Embryonic facial prominence (tissue), 1 donor: ENCODE data around the gene RSAD2.

ENCODE experiments used
- DNase-seq: peaks from one replicate; pipeline ENCODE4 v3.0.0-alpha.2; 2016; ENCODE audit errors: extremely low spot score

RSAD2 gene

DNA sequence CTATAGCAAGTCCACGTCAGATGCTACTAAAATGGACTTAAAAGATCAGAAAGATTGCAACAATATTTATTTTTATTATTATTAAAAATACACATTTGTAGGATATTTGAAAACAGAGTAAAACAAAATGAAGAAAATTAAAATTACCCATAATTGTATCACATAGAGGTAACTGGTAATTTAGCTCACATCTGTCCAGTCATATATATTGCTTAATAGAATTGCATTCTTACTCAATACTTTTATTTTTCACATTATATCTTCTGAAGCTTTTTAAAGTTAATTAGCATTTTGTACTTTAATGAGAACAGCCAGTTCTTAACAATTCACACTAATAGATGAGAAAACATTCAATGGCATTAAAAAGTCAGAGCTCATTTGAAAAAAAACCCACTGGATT lies 28.1 kb downstream of the RSAD2 start:
- no peak for DNase-seq

DNA sequence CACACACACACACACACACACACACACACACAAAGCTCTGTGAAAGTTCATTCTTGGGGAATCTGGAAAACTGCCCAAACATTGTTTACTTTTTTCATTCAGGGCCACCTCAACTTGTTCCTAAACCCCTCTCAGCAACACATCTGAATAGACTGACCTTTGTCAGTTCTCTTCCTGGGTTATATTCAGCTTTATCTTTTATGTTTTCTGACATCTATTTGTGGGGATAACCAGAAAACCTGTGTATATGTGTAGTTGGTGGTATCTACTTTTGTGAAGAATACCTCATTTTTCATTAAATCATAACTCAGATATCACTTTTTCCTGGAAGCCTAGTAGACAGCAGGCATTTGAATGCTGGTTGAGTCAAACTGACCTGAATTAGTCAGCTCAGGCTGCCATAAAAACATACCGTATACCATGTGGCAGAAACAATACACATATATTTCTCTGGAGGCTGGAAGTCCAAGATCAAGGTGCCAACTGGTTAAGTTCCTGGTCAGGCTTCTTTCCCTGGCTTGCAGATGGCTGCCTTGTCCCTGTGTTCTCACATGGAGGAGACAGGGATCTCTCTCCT lies 28.7 kb downstream of the RSAD2 start:
- DNase-seq: no peak

DNA sequence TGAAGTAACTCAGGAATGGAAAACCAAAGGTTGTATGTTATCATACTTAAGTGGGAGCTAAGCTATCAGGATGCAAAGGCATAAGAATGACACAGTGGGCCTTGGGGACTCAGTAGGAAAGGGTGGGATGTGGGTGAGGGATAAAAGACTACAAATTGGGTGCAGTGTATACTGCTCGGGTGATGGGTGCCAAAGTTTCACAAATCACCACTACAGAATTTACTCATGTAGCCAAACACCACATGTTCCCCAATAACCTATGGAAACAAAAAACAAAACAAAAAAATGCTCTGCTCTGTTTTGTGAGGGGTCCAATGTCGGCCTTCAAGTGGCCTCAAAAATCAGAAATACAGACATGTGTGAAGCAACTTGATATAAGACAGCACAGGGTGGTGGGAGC lies 30.7 kb downstream of the RSAD2 start:
- DNase-seq: no peak

DNA sequence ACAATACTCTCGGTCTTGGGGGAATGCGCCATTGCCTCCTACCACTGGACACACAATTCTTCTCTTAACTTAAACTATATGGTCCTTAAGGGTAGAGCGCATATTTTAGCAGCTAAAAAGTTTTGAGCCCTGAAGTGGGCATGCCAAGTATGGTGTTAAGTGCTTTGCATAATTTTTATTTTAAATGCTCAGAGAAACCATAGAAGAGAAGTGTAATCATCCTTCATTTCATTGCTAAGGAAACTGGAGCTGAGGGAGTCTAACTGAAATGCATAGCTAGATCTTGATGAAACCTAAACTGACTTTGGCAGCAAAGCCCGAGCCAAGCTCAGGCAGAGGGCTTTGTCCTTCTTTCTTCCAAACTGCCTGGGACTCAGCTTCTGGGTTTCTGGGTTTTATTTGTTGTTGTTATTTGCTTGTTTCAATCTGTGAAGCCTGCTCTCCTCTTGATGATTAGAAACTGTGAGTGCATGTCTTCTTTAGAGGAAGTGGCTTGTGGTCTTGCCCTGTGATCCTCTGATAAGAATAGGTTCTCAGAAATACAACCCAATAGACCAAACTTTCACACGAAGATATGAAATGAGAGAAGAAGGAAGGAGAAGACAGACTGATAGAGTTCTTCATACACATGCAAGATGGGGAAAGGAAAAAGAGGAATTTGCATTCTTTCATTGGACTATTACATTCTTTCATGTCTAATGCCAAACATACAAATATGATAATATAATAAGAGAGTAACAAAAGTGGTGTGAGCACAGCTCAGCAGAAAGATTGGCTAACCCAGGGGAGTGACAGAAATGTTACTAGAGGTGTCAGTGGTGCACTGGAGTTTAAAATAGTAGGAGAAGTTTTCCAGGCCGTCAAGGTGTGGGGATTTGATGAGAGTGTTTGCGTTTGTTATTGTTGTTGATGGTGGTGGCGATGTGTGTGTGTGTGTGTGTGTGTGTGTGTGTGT lies 32.1 kb downstream of the RSAD2 start:
- no peak for DNase-seq

DNA sequence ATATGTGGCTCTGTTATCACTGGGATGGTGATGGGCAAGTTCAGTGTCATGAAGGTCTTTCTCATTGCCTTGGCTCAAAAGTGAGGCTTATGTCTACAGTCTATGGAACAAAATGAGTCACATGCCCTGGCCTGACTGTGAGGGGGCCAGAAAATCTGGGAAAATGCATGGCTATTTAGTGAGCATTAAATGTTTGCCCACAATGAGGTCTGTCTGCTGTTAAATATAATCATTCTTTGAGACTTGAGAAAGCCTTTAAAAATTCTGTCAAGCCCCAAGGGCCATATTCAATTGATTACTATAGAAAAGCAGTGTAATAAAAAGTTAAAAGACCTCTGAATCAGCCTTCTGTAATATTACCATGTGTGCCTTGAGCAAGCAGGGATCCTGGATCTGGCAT lies 34.1 kb downstream of the RSAD2 start:
- DNase-seq: no peak

DNA sequence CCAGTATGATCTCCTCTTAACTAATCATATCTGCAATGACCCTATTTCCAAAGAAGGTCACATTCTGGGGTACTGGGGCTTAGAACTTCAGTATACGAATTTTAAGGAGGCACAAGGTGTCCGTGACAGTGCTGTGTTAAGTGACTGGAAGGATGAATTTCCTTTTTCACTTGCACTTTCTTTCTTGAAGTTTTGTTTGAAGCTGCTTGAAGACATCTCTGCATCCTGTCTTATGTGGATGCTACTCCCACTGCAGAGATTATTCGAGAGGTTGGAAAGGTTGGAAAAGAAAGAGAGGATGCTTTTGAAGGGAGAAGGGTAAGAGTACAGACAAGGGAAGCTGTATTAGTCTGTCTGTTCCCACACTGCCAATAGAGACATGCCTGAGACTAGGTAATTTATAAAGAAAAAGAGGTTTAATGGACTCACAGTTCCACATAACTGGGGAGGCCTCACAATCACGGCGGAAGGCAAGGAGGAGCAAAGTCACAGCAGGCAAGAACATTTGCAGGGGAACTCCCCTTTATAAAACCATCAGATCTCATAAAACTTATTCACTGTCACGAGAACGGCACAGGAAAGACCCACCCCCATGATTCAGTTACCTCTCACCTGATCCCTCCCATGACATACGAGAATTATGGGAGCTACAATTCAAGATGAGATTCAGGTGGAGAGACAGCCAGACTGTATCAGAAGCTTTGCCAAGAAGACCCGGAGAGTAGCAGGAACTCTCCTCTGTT lies 36.0 kb downstream of the RSAD2 start:
- DNase-seq: no peak

DNA sequence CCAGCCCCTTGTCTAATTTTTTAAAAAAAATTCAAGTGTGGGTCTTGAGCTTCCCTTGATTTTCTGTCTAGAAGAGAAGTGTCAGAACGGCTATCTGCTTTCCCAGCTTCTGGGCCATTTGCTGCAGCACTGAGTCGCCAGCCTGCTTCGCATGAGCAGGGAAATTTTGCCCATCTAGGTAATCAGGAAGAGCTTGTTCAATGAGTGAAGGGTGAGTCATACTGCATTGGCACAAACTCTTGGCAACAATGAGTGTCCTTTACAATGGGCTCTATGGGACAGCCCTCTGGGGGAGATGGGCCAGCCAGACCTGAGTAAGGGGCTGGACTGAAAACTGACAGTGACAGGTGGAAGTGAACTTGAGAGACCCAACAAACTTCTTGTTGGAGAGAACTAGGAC lies 37.3 kb downstream of the RSAD2 start:
- DNase-seq: no peak

DNA sequence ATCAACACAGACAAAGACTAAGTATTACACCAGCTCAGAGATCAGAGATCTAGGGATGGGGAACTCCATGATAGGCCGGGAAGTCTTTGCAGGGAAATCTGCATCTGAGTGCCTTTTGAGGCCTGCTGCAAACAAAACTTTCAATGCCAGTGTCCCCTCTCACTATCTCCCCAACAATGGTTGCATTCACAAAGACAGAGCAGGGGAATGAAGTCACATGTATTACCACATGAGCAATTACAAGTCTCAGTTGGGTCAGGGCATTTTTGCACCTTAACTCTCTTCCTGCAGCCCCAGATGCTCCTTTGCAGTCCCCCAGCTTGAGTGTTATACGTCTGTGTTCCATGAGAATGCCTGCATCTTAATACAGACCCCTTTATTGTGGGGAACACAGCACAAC lies 37.8 kb downstream of the RSAD2 start:
- DNase-seq: no peak

DNA sequence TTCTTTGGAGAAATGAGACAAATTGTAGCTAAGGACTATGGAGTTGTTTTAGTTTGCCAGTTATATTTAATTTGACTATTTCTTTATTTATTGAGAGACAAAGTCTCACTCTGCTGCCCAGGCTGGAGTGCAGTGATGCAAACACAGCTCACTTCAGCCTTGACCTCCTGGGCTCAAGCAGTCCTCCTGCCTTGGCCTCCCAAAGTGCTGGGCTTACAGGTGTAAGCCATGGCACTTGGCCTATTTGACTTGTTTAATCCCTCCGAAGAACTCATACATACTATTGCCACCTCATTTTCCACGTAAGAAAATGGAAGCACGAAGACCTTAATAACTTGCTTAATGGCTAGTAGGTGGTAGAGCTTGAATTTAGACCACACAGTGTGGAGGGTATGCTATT lies 38.6 kb downstream of the RSAD2 start:
- no peak for DNase-seq

DNA sequence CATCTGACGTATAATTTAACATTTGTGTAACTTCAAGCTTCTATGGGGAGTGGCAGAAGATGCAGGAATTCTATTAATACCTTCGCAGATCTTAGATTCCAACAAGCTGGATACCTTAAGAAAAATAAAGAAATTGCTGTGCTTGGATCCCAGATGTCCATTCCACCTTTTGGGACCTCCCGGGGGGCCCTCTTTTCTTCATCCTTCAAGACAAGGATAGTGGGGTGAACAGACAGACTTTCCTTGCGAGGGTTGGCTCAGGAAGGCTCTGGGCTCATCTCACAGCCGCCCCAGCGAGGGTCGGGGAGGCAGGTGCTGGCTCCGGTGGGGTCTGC lies 39.1 kb downstream of the RSAD2 start:
- no peak for DNase-seq

DNA sequence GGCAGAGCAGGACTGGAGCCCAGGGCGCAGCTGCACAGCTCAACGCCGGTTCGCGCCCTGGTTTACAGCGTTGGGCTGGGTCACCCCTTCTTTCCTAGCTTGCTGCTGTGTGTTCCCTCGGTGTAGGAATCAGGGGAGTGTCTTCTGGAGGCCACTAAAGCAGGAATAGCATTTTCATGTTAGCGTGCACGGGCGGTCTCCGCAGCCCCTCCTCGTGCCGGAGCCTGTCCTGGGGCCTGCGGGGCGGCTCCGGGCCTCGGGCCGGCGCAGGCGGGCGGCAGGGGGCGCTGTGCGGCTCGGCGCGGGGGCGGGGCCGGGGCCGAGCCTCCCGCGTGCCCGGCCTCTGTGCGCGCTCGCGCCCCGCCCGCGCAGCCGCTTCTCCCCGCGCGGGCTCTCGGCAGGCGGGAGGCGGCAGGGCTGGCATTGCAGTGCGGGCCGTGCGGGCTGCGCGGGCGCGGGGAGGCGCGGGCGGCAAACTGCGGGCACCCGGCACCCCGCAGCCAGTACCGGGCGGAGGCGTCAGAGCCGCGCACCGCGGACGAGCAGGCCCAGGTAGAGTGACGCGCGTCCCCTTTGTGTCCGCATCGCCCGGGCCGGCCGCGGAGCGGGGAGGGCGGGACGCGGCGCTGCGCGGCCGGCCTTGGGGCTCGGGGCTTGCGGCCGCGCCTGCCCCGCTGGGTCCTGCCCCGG lies 39.6 kb downstream of the RSAD2 start, which contains the start of gene RNF144A:
Gene RNF144A (plus strand): TSS at position 342 of the 690 bp plus-strand sequence. CDS start 79,515 bp downstream, outside the sequence.
- DNase-seq: no peak

DNA sequence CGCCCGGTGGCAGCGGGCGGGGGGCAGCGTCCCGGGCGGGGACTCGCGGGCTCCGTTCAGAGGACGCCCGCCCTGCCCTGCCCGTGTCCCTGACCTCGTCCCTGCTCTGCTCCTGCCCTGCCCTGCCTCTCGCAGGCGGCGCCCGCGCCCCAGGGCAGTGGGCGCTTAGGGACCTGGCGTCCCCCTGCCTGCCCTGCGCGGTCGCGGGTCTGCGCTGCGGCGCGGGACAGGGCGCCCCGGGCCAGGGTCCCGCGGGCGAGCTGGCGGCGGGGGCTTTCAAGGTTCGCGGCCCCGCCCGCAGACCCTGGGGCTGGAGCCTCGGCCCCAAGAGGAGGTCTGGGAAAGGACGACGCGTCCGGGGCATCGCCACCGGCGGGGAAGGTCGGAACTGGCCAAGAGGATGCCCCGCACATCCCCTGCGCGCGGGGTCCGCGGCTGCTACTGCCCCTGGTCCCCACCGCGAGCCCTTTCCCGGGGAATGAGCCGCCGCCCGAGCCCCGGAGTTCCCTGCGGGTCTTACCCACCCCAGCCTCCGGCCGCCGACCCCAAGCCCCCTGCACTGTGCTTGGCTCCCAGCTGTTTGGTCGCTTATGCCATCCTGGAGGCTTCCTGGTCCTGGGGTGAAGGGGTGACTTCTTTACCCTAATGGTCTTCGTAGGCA lies 40.3 kb downstream of the RSAD2 start:
- no peak for DNase-seq

DNA sequence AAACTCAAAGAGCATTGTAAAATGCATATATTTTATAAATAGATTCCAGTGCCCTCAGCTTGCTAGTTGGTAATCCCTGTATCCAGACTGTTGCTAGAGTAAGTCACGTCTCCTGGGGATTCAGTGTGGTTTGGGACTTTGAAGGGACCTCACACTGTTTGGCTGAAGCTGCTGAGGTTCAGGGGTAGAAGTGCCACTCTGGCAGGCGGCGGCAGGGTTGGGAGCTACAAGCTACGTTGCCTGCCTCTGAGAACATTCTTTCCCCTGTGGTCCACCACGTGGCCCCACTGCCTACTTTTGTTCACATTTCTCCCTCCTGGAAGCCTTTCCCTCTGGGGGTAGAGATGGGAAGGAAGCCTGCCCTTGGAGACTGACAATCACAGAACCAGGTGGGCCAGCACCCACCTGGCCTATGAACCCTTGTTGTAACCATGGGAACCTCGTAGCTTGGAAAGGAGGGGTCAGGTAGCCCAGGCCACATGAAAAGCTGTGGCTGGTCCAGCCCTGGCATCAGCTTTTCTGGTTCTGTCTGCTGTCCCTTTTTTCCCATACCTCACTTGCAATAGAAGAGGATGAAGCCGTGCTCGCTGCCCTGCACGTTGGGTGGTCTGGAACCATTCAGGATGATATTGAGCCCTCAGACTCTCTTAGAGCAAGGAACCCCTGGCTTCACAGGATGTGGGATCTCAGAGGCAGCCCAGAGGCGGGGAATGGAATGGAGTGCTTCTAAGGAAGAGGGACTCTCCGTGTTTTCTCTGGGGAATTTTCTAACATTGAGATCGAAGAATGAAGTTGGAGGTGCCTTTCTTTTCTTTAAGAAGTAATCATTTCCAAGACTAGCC lies 42.5 kb downstream of the RSAD2 start:
- DNase-seq: no peak

DNA sequence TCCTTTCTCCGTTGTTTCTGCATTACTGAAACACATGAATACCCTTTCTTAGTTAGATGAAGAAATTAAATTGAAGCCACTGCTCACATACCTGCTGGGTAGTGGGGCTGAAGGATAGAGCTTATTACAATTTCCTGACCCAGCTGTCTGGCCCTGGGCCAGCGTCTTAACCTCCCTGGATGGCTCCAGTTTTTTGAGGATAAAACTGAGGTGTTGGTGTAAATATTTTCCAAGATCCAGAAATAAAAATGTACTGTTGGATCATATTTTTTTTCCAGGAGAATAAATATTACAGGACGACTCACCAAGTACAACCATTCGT lies 43.1 kb downstream of the RSAD2 start:
- no peak for DNase-seq

DNA sequence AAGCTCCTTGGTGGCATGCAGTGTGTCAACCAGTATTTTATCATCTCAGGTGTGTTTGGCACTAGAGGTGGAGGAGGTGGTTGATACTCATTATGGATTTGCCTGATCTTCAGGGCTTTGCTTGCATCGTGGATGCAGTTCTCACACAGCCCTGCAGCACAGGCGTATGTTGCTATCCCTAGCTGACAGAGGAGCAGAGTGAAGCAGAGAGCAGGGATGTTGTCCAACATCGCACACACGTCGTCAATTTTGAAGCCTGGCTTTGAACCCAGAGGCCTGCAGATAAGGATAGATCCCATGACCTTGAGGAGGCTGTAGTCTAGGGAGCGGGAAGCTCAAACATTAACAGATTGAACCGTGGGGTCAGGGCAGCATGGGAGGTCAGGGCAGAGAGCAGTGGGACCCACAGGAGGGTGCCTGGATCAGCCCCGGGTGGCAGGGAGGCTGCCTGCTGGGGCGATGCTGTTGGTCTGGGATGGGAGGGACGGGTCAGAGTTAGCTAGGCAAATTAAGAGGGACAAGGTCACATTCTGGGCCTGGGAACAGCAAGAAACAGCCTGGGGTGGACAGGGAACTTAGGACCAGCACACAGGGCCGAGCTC lies 43.8 kb downstream of the RSAD2 start:
- no peak for DNase-seq

DNA sequence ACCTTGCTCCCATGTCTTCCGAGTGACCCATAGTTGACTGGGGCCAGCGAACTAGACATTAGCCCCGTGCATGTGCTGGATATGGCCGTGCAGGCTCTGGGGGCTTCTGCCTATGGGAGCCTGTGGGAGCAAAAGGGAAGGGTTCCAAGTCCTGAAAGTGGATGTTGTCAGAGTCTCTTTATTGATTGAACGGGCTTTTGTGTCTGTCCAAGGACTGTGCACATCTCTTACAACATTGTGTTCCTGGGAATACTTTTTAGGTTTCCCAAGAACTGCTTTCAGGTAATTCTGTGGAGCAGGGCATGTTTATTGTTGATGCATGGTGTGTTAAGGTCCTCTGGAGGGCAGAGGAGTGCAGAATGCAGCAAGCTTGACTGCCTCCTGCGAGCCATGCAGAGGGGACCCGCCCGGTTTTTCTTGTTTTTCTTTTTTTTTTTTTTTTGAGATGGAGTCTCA lies 44.7 kb downstream of the RSAD2 start:
- DNase-seq: no peak

DNA sequence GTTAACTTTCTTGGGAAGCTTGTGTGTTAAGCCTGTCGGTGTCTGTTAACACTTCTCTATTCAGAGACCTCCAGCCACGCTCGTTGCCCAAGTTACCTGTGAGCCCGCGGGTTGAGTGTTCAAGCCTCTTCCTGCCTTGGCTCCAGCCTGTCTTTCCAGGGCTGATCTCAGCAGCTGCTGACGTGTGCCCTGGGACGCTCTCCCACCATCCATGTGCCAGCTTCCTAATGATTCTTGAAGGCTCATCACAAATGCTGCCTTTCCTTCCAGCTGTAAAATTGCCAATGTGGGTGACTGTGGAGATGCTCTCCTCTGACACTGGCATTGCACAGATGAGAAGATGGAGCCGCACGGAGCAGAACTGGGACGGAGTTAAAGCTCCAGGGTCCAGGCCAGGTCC lies 45.7 kb downstream of the RSAD2 start:
- DNase-seq: no peak

DNA sequence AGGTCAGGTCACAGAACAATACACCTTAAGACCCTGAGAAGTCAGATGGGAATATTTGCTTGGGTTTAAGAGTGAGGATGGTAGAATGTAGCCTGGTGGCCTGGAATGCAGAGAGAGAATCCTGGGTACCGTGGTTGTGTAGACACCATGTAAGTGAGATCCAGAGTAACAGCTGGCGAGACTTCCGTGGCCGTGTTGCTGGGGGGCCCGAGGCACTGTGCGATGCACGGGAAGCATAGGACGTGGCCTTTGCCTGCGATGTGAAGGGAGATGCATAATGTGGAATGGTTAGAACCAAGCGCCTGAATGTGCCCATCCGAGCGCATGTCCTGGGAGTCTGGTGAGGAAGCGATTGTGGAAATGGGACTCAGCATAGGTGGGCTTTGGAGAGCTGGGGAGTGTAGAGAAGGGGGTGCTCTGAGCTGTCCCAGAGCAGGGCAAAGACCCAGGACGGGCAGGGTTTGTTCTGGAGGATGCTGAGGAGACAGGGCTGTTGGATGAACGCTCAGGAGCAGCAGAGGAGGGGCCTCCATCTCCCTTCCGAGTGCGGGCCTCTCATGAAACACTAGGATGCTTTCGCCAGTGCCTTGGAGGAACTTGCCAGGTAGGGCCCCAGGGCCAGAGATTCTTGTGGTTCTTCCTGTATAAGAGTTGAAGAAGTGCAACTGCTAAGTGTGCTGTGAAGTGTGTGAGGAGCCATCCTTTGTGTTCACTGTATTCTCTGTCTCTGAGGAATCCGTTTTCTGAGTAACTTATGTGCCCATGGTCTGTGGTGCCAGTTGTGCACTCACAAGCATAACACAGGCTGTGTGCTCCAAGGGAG lies 46.7 kb downstream of the RSAD2 start:
- DNase-seq: no peak

DNA sequence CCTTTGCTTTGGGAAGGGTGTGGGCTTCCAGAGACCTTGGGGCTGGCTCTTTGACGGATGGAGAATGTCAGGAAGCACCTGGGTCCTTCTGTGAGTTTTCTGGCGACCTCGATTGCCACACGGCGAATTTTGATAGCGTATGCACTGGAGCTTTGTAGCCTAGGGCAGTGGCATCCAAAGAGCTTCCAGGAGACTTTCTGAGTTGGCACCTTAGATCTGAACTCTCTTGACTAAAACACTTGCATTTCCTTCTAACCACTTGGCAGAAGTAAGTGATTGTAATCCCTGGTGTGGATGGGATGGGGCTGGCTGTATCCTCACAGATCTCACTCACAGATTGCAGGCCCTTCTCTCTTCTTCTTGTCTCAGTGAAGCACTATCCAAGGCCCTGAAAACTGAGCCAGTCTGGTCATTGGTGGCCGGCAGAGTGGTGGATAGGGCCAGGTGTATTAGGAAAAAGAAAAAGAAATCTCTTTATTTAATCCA lies 47.4 kb downstream of the RSAD2 start:
- no peak for DNase-seq
